GM12864 (cell line): ENCODE data around the gene ATP10B.

Experiments
- DNase-seq: peaks from one replicate; pipeline ENCODE4 v3.0.0-alpha.2; 2011; ENCODE audit warnings: low read depth
- H3K4me3 ChIP-seq: 2 replicates; pipeline ENCODE4 v1.5.1; 2011; ENCODE audit warnings: mild to moderate bottlenecking, low read depth, low read length, control low read depth
- CTCF ChIP-seq: IDR thresholded peaks from 2 replicates; pipeline ENCODE4 v1.5.1; 2011; ENCODE audit warnings: low read depth, mild to moderate bottlenecking, moderate library complexity, low read length, control low read depth, inconsistent platforms; ENCODE audit errors: missing control alignments

ATP10B gene

GRCh38 chr5:160793530-160793899 lies 58.5 kb downstream of the ATP10B start:
- TF ChIP-seq CTCF, result no peak
- no peak for DNase-seq
- no peak overlapping the region for H3K4me3 ChIP-seq

- no peak for DNase-seq
- no peak overlapping the region for H3K4me3 ChIP-seq
- TF ChIP-seq CTCF, result no peak
These were observed 59.1 kb downstream of the ATP10B start for GRCh38 chr5:160792732-160793529.

GRCh38 chr5:160792281-160792680 lies 59.7 kb downstream of the ATP10B start:
- H3K4me3 ChIP-seq, result no peak overlapping the region
- no peak for DNase-seq
- no peak for TF ChIP-seq CTCF

GRCh38 chr5:160789219-160789859 lies 62.7 kb downstream of the ATP10B start:
- DNase-seq, result no peak
- no peak overlapping the region for H3K4me3 ChIP-seq
- TF ChIP-seq CTCF, result no peak

GRCh38 chr5:160788102-160788660 lies 63.8 kb downstream of the ATP10B start:
- DNase-seq, result no peak
- no peak for TF ChIP-seq CTCF
- H3K4me3 ChIP-seq, result no peak overlapping the region

- H3K4me3 ChIP-seq, result no peak overlapping the region
- TF ChIP-seq CTCF, result peak; percentile 62
- DNase-seq, result no peak
These were observed 64.8 kb downstream of the ATP10B start for GRCh38 chr5:160787240-160787639.
